Measurements from ENCODE around the gene AGMO. TPM values are rescaled to one million over a fixed set of nuclear protein-coding genes. Genes with fewer than 3 reads are reported as not detected.

Gene AGMO
- total RNA-seq, 1 donor from 2014 or later = not detected

GRCh38 chr7:15557686-15558085 is 4.1 kb downstream of the AGMO start:
- Mint-ChIP-seq H3K4me1 (ENCODE audit: unreplicated experiment) (no peaks in the 10 kb centered on the region), H3K4me3 (ENCODE audit: unreplicated experiment) (no peak overlapping the region), H3K9me3 (ENCODE audit: unreplicated experiment) (no peaks in the 10 kb centered on the region), H3K27ac (ENCODE audit: unreplicated experiment) (no peak overlapping the region), H3K36me3 (ENCODE audit: low read depth, unreplicated experiment) (no peaks in the 10 kb centered on the region), H3K27me3 (ENCODE audit: unreplicated experiment) (peaks cover 2% of the 10 kb centered on the region)
- no peak for TF ChIP-seq CTCF (IDR thresholded peaks at IDR 0.05; ENCODE audit: unreplicated experiment)
- no peak for DNase-seq (ENCODE audit: low spot score)

- H3K27ac Mint-ChIP-seq (ENCODE audit: unreplicated experiment) = no peak overlapping the region
- H3K9me3 Mint-ChIP-seq (ENCODE audit: unreplicated experiment) = no peaks in the 10 kb centered on the region
- TF ChIP-seq CTCF (IDR thresholded peaks at IDR 0.05; ENCODE audit: unreplicated experiment) = no peak
- H3K27me3 Mint-ChIP-seq (ENCODE audit: unreplicated experiment) = peaks cover 2% of the 10 kb centered on the region
- no peak for DNase-seq (ENCODE audit: low spot score)
- no peak overlapping the region for H3K4me3 Mint-ChIP-seq (ENCODE audit: unreplicated experiment)
- H3K36me3 Mint-ChIP-seq (ENCODE audit: low read depth, unreplicated experiment) = no peaks in the 10 kb centered on the region
- H3K4me1 Mint-ChIP-seq (ENCODE audit: unreplicated experiment) = no peaks in the 10 kb centered on the region
Observed at GRCh38 chr7:15557186-15557585, 4.6 kb downstream of the AGMO start.

GRCh38 chr7:15556339-15557105 is 5.3 kb downstream of the AGMO start:
- Mint-ChIP-seq H3K36me3 (ENCODE audit: low read depth, unreplicated experiment) (no peaks in the 10 kb centered on the region), H3K27ac (ENCODE audit: unreplicated experiment) (no peak overlapping the region), H3K27me3 (ENCODE audit: unreplicated experiment) (peaks cover 2% of the 10 kb centered on the region), H3K9me3 (ENCODE audit: unreplicated experiment) (no peaks in the 10 kb centered on the region), H3K4me3 (ENCODE audit: unreplicated experiment) (no peak overlapping the region), H3K4me1 (ENCODE audit: unreplicated experiment) (no peaks in the 10 kb centered on the region)
- no peak for TF ChIP-seq CTCF (IDR thresholded peaks at IDR 0.05; ENCODE audit: unreplicated experiment)
- DNase-seq (ENCODE audit: low spot score) = no peak

GRCh38 chr7:15555381-15555859 is 6.4 kb downstream of the AGMO start:
- H3K9me3 Mint-ChIP-seq (ENCODE audit: unreplicated experiment) = no peaks in the 10 kb centered on the region

More at GRCh38 chr7:15555381-15555859, 6.4 kb downstream of the AGMO start:
- no peaks in the 10 kb centered on the region for H3K4me1 Mint-ChIP-seq (ENCODE audit: unreplicated experiment)
- DNase-seq (ENCODE audit: low spot score) = no peak
- peaks cover 2% of the 10 kb centered on the region for H3K27me3 Mint-ChIP-seq (ENCODE audit: unreplicated experiment)
- H3K4me3 Mint-ChIP-seq (ENCODE audit: unreplicated experiment) = no peak overlapping the region
- no peaks in the 10 kb centered on the region for H3K36me3 Mint-ChIP-seq (ENCODE audit: low read depth, unreplicated experiment)
- no peak for TF ChIP-seq CTCF (IDR thresholded peaks at IDR 0.05; ENCODE audit: unreplicated experiment)
- H3K27ac Mint-ChIP-seq (ENCODE audit: unreplicated experiment) = no peak overlapping the region
